Activated CD8-positive, alpha-beta memory T cell treated with anti-CD3 and anti-CD28 coated beads, Interleukin-2, amount 50 U/mL, for 4 hours (primary cell): ENCODE measurements around the gene WDFY2.
"Not testable (repeated sequence)": the region's sequence is repeated elsewhere in the genome, so short reads cannot be mapped to it uniquely, and the experiment has no call there.

ENCODE experiments used
- DNase-seq: peaks from one replicate; pipeline ENCODE4 v3.0.0-alpha.2; 2020

WDFY2 gene

GRCh38 chr13:51635137-51635878, 51.0 kb downstream of the WDFY2 start:
- no peak for DNase-seq

GRCh38 chr13:51636349-51636890, 52.2 kb downstream of the WDFY2 start:
- DNase-seq, result no peak

- DNase-seq, result no peak
Measured at GRCh38 chr13:51637852-51638215, 53.6 kb downstream of the WDFY2 start.

GRCh38 chr13:51638216-51638871, 54.1 kb downstream of the WDFY2 start:
- no peak for DNase-seq

- no peak for DNase-seq
Measured at GRCh38 chr13:51639171-51639570, 54.9 kb downstream of the WDFY2 start.

GRCh38 chr13:51640696-51641095, 56.4 kb downstream of the WDFY2 start:
- not testable (repeated sequence) for DNase-seq

- DNase-seq, result no peak
Measured at GRCh38 chr13:51643105-51643881, 59.0 kb downstream of the WDFY2 start.

GRCh38 chr13:51643882-51644281, 59.6 kb downstream of the WDFY2 start:
- no peak for DNase-seq

- no peak for DNase-seq
Measured at GRCh38 chr13:51644654-51645053, 60.4 kb downstream of the WDFY2 start.

GRCh38 chr13:51645154-51645650, 60.9 kb downstream of the WDFY2 start:
- DNase-seq, result no peak

- no peak for DNase-seq
Measured at GRCh38 chr13:51645761-51646670, 61.8 kb downstream of the WDFY2 start.

- no peak for DNase-seq
Measured at GRCh38 chr13:51647067-51647466, 62.8 kb downstream of the WDFY2 start.

- not testable (repeated sequence) for DNase-seq
Measured at GRCh38 chr13:51652193-51652592, 67.9 kb downstream of the WDFY2 start.

GRCh38 chr13:51659276-51660127, 75.2 kb downstream of the WDFY2 start:
- no peak for DNase-seq

GRCh38 chr13:51660813-51661212, 76.6 kb downstream of the WDFY2 start:
- no peak for DNase-seq

GRCh38 chr13:51663973-51664957, 80.0 kb downstream of the WDFY2 start:
- no peak for DNase-seq

GRCh38 chr13:51665456-51665855, 81.2 kb downstream of the WDFY2 start:
- DNase-seq, result no peak

GRCh38 chr13:51666374-51666773, 82.1 kb downstream of the WDFY2 start:
- DNase-seq, result no peak

- no peak for DNase-seq
Measured at GRCh38 chr13:51666839-51667238, 82.6 kb downstream of the WDFY2 start.
